B cell (primary cell): ENCODE measurements around the gene NES.

Experiments
- CTCF ChIP-seq: fragments of 200-600 bp; IDR thresholded peaks from one replicate; pipeline ENCODE4 v1.8.0; 2022; ENCODE audit warnings: antibody characterized with exemption, mild to moderate bottlenecking
- EZH2 ChIP-seq: IDR thresholded peaks from 2 replicates; pipeline ENCODE4 v1.6.1; 2012; ENCODE audit warnings: borderline replicate concordance, low read depth, mild to moderate bottlenecking, moderate library complexity, low read length; ENCODE audit not compliant: insufficient read depth, poor library complexity, severe bottlenecking

GRCh38 chr1:156645666-156646065, 31.5 kb downstream of the NES start:
- TF ChIP-seq EZH2, result no peak
- no peak for TF ChIP-seq CTCF
